GM18858 (cell line): ENCODE measurements around the gene GLRX2.

Source experiments
- ATAC-seq: cut with Tn5 transposase; IDR thresholded peaks from one replicate; pipeline ENCODE4 v1.9.1; 2021; ENCODE audit not compliant: unreplicated experiment

GLRX2 gene

GRCh38 chr1:193113258-193113991 lies 8.2 kb upstream of the GLRX2 start:
- ATAC-seq, result no peak

DNA sequence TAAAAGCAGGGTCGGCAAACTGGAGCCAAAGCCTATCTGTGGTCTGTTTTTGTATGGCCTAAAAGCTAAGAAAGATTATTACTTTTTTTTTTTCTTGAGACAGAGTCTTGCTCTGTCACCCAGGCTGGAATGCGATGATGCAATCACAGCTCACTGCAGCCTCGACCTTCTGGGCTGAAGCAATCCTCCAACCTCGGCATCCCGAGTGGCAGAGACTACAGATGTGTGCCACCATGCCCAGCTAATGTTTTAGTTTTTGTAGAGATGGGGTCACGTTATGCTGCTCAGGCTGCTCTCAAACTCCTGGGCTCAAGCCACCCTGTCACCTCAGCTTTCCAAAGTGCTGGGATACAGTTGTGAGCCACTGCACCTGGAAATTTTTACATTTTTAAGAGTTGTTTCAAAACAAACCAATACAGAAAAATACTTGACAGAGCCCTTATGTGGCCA lies 6.5 kb upstream of the GLRX2 start:
- ATAC-seq, result no peak

GRCh38 chr1:193110864-193111263 lies 5.7 kb upstream of the GLRX2 start:
- ATAC-seq, result no peak

- no peak for ATAC-seq
Measured at GRCh38 chr1:193110246-193110645, 5.0 kb upstream of the GLRX2 start.

DNA sequence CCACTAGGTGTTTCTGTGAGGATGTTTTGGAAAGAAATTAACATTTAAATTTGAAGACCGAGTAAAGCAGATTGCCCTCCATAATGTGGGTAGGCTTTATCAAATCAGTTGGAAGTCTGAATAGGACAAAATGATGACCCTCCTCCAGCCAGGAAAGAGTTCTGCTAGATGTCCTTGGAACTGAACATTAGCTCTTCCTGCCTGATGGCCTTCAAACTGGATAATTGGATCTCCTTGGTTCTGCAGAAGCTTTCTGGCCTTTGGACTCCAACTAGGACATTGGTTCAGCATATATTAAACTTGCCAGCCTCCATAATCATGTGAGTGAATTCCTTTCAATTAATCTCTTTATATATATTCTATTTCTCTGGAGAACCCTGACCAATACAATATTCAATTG lies 4.4 kb upstream of the GLRX2 start:
- ATAC-seq, result no peak

DNA sequence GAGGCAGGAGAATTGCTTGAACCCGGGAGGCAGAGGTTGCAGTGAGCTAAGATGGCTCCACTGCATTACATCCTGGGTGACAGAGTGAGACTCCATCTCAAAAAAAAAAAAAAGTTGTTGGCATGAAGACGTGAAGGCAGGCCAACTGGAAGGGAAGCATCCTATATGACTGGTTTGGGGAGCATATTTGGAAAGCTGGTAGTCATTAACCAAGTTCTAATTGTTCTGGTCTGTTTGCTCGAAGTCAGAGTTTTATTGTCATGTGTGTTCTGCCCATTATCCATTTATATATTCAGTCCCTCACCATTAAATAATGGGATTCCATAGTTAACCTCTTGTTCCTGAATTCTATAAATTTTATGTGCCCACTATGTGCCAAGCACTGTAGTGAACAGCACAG lies 3.3 kb upstream of the GLRX2 start:
- ATAC-seq, result no peak

DNA sequence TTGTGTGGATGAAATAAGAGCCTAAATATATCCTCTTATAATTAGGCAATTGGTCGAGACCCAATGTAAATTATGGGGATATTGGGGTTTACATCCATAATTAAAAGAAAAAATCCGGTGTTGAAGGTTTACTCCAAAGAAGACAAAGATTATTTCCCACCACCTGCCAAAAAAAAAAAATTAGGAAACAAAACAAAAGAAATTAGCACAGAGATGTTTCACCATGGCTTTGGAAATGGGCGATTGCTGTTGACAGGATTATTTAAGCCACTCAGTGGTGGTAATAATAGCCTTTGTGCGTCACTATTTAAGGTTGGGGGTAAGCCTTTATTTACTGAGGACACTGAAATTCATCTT lies 585 bp upstream of the GLRX2 start:
- ATAC-seq, result no peak

DNA sequence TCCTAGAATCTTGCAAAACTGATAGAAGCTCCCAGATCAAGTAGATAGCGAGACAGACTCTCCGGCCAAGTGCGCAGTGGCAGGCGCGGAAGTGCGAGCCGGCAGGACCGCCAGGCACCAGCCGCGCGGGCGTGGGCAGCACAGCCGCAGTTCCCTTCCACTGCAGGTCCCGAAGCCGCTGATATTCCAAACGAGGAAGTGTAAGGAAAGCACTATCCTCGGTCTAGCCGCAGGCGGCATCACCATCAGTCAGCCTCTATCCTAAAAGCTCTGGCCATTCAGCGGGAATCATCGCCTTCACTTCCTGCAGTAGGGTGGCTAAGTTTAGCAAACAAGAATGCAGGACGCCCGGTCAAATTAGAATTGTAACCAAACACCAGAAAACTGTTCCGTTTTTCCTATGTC lies 710 bp downstream of the GLRX2 start:
- peak; percentile 27 for ATAC-seq

GRCh38 chr1:193103759-193104501 lies 1.3 kb downstream of the GLRX2 start:
- no peak for ATAC-seq

GRCh38 chr1:193102662-193103061 lies 2.6 kb downstream of the GLRX2 start:
- ATAC-seq, result no peak

- ATAC-seq, result no peak
Measured at GRCh38 chr1:193094112-193094511, 11.1 kb downstream of the GLRX2 start.

DNA sequence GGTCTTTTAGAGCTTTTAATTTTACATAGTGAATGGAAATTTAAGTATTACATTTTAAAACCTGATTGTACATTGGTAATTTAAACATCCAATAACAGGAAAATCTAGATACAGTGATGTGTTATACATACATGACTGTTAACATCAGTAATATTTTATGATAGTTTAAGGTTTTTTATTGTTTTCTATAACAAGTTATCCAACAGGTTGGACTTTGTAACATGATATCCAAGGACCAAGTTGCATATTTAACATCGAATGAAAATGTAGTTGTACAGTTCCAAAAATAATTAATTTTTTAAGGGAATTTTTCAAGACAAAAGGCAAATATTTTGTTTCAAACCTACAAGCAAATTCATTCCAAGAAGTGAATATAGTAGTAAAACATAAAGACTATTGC lies 14.3 kb downstream of the GLRX2 start:
- ATAC-seq, result no peak

GRCh38 chr1:193087893-193088292 lies 17.3 kb downstream of the GLRX2 start:
- no peak for ATAC-seq

- ATAC-seq, result no peak
Measured at GRCh38 chr1:193086342-193086741, 18.9 kb downstream of the GLRX2 start.

DNA sequence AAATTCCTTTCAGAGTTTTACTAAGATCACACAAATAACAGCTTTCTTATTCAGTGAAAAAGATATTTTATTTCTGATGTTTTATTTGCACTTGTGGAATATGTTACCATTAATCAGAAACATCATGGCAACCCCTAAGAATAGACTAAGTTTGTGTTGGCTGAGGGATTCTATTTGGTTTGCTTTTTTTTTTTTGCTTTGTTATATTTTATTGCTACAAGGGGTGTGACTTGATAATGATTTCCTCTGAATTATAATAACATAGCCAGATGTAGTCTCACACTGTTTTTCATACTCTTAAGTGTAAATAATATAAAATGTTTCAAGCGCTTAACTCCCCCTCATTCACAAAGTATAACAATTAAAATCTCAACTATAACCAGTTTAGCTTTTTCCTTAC lies 20.0 kb downstream of the GLRX2 start:
- ATAC-seq, result no peak

DNA sequence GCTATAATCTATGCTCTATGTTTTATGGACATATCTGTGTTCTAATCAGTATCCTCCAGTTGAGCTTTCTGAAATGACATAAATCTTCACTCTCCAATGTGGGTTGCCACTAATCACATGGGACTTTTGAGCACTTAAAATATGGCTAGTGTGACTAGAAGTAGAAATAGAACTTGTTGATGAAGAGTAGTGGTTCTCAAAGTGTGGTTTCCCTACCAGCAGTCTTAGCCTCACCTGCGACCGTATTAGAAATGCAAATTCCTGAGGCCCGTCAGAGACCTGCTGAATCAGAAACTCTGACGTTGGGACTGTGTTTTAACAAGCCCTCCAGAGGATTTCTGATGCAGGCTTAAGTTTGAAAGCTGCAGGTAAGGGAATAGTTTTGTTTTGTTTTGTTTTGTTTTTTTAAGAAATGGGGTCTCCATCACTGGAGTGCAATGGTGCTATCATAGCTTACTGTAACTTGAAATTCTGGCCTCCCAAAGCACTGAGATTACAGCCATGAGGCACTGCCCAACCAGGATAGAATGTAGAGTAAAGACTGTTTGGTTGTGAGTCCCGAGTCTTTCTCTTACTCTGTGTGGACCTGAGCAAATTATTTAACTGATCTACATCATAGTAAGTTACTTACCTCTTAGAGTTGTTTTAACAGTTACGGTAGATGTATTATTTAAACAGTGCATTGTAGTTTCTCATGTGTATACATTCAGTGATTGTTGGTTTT lies 21.7 kb downstream of the GLRX2 start:
- peak; percentile 91 for ATAC-seq

DNA sequence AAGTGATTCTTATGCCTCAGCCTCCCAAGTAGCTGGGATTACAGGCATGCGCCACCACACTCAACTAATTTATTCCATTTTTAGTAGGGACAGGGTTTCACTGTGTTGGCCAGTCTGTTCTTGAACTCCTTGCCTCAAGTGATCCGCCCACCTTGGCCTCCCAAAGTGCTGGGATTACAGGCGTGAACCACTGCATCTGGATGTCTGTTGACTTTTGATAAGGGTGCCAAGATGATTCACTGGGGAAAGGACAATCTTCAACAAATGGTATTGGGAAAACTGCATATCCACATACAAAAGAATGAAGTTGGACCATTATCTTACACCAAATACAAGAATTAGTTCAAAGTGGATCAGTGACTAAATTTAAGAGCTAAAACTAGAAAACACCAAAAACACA lies 26.0 kb downstream of the GLRX2 start:
- no peak for ATAC-seq

DNA sequence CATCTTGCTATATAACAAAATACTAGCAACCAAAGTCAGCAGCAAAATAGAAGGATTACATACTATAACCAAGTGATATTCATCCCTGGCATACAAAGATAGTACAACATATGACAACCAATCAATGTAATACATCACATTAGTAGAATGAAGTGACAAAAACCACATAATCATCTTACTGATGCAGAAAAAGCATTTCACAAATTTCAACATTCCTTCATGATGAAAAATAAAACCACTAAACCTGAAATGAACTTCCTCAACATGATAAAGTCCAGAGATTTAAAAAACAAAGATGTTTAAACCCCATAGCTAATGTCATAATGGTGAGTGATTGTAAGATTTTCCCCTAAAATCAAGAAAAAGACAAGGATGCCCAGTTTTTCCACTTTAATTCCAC lies 27.2 kb downstream of the GLRX2 start:
- ATAC-seq, result no peak

- peak; percentile 57 for ATAC-seq
Measured at GRCh38 chr1:193070942-193071341, 34.3 kb downstream of the GLRX2 start.

- no peak for ATAC-seq
Measured at GRCh38 chr1:193070386-193070753, 34.8 kb downstream of the GLRX2 start.

- ATAC-seq, result no peak
Measured at GRCh38 chr1:193069748-193070385, 35.3 kb downstream of the GLRX2 start.

GRCh38 chr1:193068013-193068412 lies 37.2 kb downstream of the GLRX2 start:
- no peak for ATAC-seq
